ENCODE data around the gene ZKSCAN1. TPM values are rescaled to one million over a fixed set of nuclear protein-coding genes. Genes with fewer than 3 reads are reported as not detected.
A peak's percentile ranks its signal among the peaks of the same experiment; 100 is the strongest.
"Not testable (repeated sequence)": the region's sequence is repeated elsewhere in the genome, so short reads cannot be mapped to it uniquely, and the experiment has no call there.

The ZKSCAN1 gene
- 10 to 100 TPM; 56.7 to 64.3 (median 62.7) TPM for polyA plus RNA-seq (ENCODE audit: insufficient read length in 3 of 3)
- long read RNA-seq, donor 1, full-length matches to known transcripts: 5 of 5 reads
- long read RNA-seq, donor 1, partial matches to known transcripts: 0 of 5 reads
- long read RNA-seq, donor 1, other reads (novel, unspliced or antisense): 0 of 5 reads
- long read RNA-seq, donor 2, full-length matches to known transcripts: 6 of 6 reads
- long read RNA-seq, donor 2, partial matches to known transcripts: 0 of 6 reads
- long read RNA-seq, donor 2, other reads (novel, unspliced or antisense): 0 of 6 reads
- long read RNA-seq, donor 3, full-length matches to known transcripts: 13 of 24 reads
- long read RNA-seq, donor 3, partial matches to known transcripts: 0 of 24 reads
- long read RNA-seq, donor 3, other reads (novel, unspliced or antisense): 11 of 24 reads
- long read RNA-seq, donor 4, full-length matches to known transcripts: 6 of 6 reads
- long read RNA-seq, donor 4, partial matches to known transcripts: 0 of 6 reads
- long read RNA-seq, donor 4, other reads (novel, unspliced or antisense): 0 of 6 reads
- long read RNA-seq, donor 5: 0 reads
- long read RNA-seq, donor 6, full-length matches to known transcripts: 15 of 20 reads
- long read RNA-seq, donor 6, partial matches to known transcripts: 5 of 20 reads
- long read RNA-seq, donor 6, other reads (novel, unspliced or antisense): 0 of 20 reads
- long read RNA-seq, donor 7, full-length matches to known transcripts: 9 of 14 reads
- long read RNA-seq, donor 7, partial matches to known transcripts: 5 of 14 reads
- long read RNA-seq, donor 7, other reads (novel, unspliced or antisense): 0 of 14 reads
- long read RNA-seq, donor 8: 0 reads
- long read RNA-seq, donor 9, full-length matches to known transcripts: 9 of 9 reads
- long read RNA-seq, donor 9, partial matches to known transcripts: 0 of 9 reads
- long read RNA-seq, donor 9, other reads (novel, unspliced or antisense): 0 of 9 reads
- long read RNA-seq, donor 10, full-length matches to known transcripts: 9 of 9 reads
- long read RNA-seq, donor 10, partial matches to known transcripts: 0 of 9 reads
- long read RNA-seq, donor 10, other reads (novel, unspliced or antisense): 0 of 9 reads
- long read RNA-seq, donor 11, full-length matches to known transcripts: 9 of 9 reads
- long read RNA-seq, donor 11, partial matches to known transcripts: 0 of 9 reads
- long read RNA-seq, donor 11, other reads (novel, unspliced or antisense): 0 of 9 reads
- long read RNA-seq, donor 12, full-length matches to known transcripts: 2 of 2 reads
- long read RNA-seq, donor 12, partial matches to known transcripts: 0 of 2 reads
- long read RNA-seq, donor 12, other reads (novel, unspliced or antisense): 0 of 2 reads
- long read RNA-seq, donor 13: 0 reads
- long read RNA-seq, donor 14, full-length matches to known transcripts: 5 of 5 reads
- long read RNA-seq, donor 14, partial matches to known transcripts: 0 of 5 reads
- long read RNA-seq, donor 14, other reads (novel, unspliced or antisense): 0 of 5 reads
- long read RNA-seq, donor 15, full-length matches to known transcripts: 2 of 2 reads
- long read RNA-seq, donor 15, partial matches to known transcripts: 0 of 2 reads
- long read RNA-seq, donor 15, other reads (novel, unspliced or antisense): 0 of 2 reads
- long read RNA-seq, donor 16, full-length matches to known transcripts: 25 of 31 reads
- long read RNA-seq, donor 16, partial matches to known transcripts: 6 of 31 reads
- long read RNA-seq, donor 16, other reads (novel, unspliced or antisense): 0 of 31 reads

DNA sequence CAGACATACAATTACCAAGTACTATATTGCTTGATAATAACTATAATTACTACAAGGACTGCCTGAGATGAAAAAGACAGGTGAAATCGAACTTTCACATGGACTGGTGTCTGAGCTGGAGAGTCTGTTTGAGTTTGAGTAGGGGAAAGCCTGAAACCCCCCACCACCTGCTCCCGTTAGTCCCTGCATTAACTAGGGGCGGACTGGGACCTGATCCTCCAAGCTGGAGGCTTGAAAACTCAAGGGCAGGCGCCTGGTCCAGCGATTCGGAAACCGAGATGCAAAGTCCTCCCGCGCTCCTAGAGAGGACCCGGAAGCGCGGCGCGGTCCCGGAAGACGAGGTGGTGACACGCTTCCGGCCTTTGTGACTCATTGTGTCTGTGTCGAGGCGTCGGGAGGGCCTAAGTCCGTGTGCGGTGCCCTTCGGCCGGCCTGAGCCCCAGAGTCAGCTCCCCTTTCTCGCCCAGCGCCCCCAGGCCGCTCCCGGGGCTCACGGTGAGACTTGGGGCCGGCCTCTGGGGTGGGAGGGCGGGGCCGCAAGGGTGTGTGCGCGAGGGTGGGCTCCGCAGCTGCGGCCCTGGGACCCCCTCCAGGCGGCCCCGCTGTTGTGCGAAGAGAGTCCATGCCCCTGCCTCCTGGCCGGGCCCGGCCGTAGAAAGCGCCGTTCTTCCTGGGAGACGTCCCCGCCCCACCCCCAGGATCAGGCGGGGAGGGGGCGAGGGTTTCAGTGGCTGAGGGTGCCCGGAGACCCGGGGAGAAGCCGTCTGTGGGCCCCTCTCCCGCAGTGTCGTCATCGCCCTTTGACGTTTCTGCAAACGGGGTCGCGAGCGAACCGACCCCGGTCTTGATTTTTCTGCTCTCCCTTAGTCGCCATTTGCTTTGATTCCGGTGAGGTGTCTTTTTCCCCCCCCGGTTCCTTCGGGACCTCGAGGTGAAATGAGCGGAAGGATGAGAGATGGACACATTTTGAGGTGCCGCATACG is at the start of gene ZKSCAN1:
Gene ZKSCAN1, plus strand, starts transcription at position 365 of the 983 bp plus-strand sequence. CDS start 7,911 bp downstream, outside the sequence.
- DNase-seq (ENCODE audit: extremely low read depth in 1 of 11, low read depth in 9 of 11, low spot score in 4 of 11): peak; percentile 75 to 93 (median 88)

DNA sequence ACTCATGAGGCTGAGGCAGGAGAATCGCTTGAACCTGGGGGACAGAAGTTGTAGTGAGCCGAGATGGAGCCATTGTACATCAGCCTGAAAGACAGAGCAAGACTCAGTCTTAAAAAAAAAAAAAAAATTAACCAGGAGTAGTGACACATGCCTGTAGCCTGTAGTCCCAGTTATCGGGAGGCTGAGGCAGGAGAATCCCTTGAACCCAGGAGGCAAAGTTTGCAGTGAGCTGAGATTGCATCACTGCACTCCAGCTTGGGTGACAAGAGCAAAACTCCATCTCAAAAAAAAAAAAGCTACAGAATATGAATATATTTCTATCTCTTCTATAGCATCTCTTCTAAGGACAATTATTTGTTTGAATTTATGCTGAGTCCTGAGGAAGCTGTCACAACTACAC is 46.1 kb upstream of the ZKSCAN1 start:
- no peak for DNase-seq (ENCODE audit: extremely low read depth in 1 of 11, low read depth in 9 of 11, low spot score in 4 of 11)

DNA sequence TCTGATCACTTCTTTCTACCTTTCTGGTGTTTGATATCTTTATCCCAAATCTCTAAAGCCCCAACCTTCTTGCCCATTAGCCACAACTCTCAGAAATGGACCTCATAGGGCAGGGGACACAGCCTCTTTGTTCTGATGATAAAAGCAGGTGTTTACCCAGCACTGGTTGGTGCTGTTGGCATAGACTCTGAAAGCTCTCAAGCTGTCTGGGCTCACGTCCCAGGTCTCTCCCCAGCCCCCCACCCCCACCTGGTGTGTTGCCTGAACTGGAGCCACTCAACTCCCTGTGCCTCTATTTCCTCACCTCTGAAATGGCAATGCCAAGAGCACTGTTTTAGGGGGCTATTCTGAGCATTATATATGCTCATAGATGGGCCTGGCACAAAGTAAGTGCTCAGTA is 45.6 kb upstream of the ZKSCAN1 start:
- not testable (repeated sequence) for DNase-seq (ENCODE audit: extremely low read depth in 1 of 11, low read depth in 9 of 11, low spot score in 4 of 11)

DNA sequence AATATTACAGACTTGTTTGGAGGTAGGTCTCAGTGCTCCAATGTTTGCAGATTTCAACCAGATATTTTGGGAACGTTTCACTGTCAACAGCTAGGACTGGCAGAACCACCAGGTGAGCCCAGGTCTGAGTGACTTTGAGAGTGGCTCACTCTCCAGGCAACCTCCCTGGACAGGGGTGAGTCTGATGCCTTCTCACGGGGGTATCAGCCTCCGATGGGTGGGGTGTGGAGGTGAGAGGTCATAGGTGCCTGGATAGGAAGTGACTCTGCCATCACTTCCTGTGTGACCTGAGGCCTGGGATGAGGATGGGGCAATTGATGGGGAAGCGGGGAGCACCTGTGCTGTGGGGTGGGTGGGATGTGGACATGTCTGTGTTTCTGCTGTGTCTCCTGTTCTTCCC is 44.2 kb upstream of the ZKSCAN1 start:
- no peak for DNase-seq (ENCODE audit: extremely low read depth in 1 of 11, low read depth in 9 of 11, low spot score in 4 of 11)

DNA sequence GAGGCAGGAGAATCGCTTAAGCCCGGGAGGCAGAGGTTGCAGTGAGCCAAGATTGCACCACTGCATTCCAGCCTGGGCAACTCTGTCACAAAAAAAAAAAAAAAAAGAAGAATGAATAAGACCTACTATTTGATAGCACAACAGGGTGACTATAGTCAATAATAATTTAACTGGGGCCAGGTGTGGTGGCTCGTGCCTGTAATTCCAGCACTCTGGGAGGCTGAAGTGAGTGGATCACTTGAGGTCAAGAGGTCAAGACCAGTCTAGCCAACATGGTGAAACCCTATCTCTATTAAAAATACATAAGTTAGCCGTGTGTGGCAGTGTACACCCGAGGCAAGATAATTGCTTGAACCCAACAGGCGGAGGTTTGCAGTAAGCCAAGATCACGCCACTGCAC is 41.6 kb upstream of the ZKSCAN1 start:
- not testable (repeated sequence) for DNase-seq (ENCODE audit: extremely low read depth in 1 of 11, low read depth in 9 of 11, low spot score in 4 of 11)

DNA sequence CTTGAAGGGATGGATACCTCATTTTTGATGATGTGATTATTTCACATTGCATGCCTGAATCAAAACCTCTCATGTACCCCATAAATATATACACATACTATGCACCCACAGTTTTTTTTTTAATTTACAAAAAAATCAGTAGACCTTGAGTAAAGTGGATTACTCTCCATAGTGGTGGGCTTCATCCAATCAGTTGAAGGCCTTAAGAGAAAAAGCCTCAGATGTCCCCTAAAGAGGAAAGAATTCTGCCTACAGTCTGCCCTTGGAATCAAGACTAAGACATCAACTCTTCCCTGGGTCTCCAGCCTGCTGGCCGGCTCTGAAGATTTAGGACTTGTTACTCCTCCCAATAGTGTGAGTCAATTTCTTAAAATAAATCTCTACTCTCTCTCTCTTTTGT is 40.7 kb upstream of the ZKSCAN1 start:
- no peak for DNase-seq (ENCODE audit: extremely low read depth in 1 of 11, low read depth in 9 of 11, low spot score in 4 of 11)

DNA sequence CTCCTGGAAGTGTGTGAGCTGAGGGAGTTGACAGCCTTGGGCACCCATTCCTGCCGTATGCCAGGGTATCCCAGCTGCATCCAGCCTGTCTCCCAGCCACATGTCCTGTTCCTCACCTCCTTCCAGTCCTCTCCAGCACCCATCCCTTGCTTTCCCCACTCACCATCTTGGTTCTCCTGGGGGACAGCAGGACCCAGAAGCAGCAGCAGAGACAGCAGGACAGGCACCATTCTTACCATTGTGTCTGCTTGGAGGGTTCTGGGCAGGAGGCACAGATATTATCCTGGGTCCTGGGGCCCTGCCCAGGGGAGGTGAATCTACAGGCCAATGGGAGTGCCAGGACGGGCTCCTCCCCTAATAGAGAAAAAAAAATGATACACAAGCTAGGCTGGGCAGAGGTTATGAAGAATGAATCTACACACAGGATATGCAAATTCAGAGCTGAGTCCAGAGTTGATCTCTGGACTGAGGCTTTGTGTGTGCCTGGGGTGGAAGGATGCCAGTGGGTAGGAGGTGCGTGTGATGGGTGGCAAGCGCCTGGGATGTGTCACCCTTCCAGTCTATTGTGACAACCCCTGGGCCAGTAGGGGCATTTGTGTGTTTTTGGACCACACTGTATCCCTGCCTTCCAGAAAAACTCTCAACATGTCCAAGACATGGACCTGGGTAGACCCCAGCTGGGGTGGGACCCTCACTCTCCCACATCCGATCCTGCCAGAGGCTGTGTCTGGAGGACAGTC is 39.4 kb upstream of the ZKSCAN1 start, which contains the start of gene AZGP1:
Gene AZGP1, minus strand, starts transcription at position 250 of the 740 bp plus-strand sequence. Its CDS starts 11 bp downstream, at position 239.
- peak in 1 of 11 donors; percentile 4 for DNase-seq (ENCODE audit: extremely low read depth in 1 of 11, low read depth in 9 of 11, low spot score in 4 of 11)

DNA sequence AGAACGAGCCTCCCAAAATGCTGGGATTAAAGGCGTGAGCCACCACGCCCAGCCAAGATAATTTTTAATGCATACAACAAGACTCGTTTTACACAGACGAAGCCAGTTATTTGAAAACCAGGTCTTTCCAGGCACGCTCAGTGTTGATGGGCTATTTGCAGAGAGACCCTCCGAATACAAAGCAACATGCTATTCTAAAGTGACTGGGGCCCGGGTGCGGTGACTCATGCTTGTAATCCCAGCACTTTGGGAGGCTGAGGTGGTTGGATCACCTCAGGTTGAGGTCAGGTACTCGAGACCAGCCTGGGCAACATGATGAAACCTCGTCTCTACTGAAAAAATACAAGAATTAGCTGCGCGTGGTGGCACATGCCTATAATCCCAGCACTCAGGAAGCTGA is 38.8 kb upstream of the ZKSCAN1 start:
- no peak for DNase-seq (ENCODE audit: extremely low read depth in 1 of 11, low read depth in 9 of 11, low spot score in 4 of 11)

DNA sequence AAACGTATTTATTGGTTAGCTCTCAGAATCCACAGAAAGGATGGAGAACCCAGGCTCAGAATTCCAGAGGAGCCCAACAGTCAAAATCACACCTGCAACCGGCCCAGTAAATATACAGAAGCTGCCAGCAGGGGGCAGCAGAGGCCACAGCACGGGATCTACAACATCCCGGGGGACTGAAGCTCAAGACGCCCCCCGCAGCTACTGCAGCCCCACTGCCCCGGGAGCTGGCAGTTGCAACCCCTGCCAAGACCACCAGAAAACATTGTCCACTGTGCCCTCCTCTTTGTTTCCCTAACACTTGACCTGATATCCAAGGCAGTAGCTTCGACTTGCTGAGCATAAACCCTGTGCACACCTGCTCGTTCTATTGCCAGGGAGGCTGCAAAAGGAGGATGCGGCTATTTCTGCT is 35.6 kb upstream of the ZKSCAN1 start:
- not testable (repeated sequence) for DNase-seq (ENCODE audit: extremely low read depth in 1 of 11, low read depth in 9 of 11, low spot score in 4 of 11)

DNA sequence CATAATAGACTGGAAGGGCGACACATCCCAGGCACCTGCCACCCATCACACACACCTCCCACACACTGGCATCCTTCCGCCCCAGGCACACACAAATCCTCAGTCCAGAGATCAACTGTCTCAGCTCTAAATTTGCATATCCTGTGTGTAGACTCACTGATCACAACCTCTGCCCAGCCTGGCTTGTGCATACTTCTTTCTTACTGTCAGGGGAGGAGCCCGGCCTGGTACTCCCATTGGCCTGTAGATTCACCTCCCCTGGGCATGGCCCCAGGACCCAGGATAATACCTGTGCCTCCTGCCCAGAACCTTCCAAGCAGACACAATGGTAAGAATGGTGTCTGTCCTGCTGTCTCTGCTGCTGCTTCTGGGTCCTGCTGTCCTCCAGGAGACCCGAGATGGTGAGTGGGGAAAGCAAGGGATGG is 34.9 kb upstream of the ZKSCAN1 start:
- DNase-seq (ENCODE audit: extremely low read depth in 1 of 11, low read depth in 9 of 11, low spot score in 4 of 11): not testable (repeated sequence)

DNA sequence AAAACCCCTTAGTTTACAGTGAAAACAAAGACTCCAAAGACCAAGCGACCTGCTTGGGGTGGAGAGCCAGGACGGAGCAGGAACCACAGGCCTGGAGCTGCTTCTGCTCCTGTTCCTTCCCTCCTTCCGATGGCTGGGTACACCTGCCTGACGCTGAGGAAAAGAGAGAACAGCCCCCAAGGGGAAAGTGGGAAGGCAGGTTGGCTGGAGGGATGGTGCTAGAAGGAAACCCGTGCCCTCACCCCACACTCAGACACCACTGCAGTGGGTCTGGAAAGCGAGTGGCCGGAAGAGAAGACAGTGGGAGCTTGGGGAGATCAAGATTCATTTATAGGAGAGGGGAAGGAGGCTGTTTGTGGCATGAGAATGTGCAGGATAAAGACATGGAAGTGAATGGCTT is 34.3 kb upstream of the ZKSCAN1 start:
- DNase-seq (ENCODE audit: extremely low read depth in 1 of 11, low read depth in 9 of 11, low spot score in 4 of 11): not testable (repeated sequence)

DNA sequence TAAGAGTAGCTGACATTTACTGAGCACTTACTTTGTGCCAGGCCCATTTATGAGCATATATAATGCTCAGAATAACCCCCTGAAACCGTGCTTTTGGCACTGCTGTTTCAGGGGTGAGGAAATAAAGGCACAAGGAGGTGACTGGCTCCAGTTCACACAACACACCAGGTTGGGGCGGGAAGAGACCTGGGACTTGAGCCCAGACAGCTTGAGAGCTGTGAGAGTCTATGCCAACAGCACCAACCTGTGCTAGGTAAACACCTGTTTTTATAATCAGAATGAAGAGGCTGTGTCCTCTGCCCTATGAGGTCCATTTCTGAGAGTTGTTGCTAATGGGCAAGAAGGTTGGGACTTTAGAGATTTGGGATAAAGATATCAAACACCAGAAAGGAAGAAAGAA is 30.8 kb upstream of the ZKSCAN1 start:
- no peak for DNase-seq (ENCODE audit: extremely low read depth in 1 of 11, low read depth in 9 of 11, low spot score in 4 of 11)

DNA sequence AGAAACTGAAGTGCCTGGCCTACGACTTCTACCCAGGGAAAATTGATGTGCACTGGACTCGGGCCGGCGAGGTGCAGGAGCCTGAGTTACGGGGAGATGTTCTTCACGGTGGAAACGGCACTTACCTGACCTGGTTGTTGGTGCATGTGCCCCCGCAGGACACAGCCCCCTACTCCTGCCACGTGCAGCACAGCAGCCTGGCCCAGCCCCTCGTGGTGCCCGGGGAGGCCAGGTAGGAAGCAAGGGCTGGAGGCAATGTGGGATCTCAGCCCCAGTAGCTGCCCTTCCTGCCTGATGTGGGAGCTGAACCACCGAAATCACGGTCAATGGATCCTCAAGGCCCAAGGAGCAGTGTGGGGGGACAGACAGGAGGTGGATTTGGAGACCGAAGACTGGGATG is 28.1 kb upstream of the ZKSCAN1 start:
- not testable (repeated sequence) for DNase-seq (ENCODE audit: extremely low read depth in 1 of 11, low read depth in 9 of 11, low spot score in 4 of 11)

DNA sequence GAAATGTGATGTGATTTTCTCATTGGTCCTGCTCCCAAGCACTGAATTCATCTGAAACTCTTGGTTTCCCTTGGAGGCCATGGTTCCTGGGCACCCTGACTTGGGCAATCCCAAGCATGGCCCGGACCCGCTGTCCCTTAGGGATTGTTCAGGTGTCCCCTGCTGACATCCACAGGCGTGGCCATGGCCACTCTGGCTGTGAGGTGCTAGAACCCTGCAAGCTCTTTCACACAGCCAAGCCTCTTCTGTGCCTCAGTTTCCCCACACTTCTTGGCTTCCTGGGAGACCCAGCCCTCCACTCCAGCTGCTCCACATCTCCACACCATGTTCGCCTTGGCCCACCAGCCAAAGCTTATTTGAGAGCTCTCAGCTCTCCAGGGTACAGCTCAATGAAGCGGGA is 27.6 kb upstream of the ZKSCAN1 start:
- no peak for DNase-seq (ENCODE audit: extremely low read depth in 1 of 11, low read depth in 9 of 11, low spot score in 4 of 11)

DNA sequence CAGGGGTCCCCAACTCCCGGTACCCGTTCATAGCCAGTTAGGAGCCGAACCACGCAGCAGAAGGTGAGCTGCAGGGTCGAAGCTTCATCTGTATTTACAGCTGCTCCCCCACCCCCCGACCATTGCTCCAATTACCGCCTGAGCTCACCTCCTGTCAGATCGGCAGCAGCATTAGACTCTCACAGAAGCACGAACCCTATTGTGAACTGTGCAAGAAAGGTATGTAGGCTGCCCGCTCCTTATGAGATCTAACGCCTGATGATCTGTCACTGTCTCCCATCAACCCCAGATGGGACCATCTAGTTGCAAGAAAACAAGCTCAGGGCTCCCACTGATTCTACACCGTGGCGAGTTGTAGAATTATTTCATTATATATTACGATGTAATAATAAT is 24.9 kb upstream of the ZKSCAN1 start:
- DNase-seq (ENCODE audit: extremely low read depth in 1 of 11, low read depth in 9 of 11, low spot score in 4 of 11): no peak

DNA sequence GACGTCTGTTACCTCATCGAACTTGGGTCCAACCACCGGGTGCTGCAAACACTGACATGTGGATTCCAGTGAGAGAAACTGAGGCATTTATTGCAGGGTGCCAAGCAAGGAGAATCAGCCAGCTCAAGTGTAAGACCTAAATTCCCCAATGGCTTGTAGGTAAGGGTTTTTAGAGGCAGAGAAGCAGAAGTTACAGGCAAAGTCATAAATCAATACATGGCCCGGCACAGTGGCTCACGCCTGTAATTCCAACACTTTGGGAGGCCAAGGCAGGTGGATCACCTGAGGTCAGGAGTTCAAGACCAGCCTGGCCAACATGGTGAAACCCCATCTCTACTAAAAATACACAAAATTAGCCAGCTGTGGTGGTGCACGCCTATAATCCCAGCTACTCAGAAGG is 23.9 kb upstream of the ZKSCAN1 start:
- DNase-seq (ENCODE audit: extremely low read depth in 1 of 11, low read depth in 9 of 11, low spot score in 4 of 11): not testable (repeated sequence)
